ENCODE measurements around the gene NRROS. TPM values are rescaled to one million over a fixed set of nuclear protein-coding genes. Genes with fewer than 3 reads are reported as not detected.

The NRROS gene
- total and polyA plus RNA-seq, 2 of the 4 experiments (the other 2 are of a cell fraction): 0.10 TPM; not detected in 1

- no peak for DNase-seq
- no peak overlapping the region; the same call in 1 of the 2 replicates for H3K9ac ChIP-seq (ENCODE audit: low read depth, low read length)
- peak overlapping the region; percentile 76; the same call in 1 of the 2 replicates for H4K5ac ChIP-seq (ENCODE audit: low read depth, low read length)
- no peaks in the 10 kb centered on the region for H3K36me3 ChIP-seq (ENCODE audit: control insufficient read depth, insufficient read depth, low read length)
- H2BK15ac ChIP-seq (ENCODE audit: low read depth, low read length): no peak overlapping the region
- H3K27ac ChIP-seq (ENCODE audit: insufficient read depth, low read length): no peak overlapping the region; the same call in 1 of the 2 replicates
- H4K91ac ChIP-seq (ENCODE audit: insufficient read depth, low read depth, low read length): no peak overlapping the region
- POLR2A ChIA-PET (ENCODE audit: unreplicated experiment): no interaction called here
- H2AK5ac ChIP-seq (ENCODE audit: low read depth, low read length): peak overlapping the region; percentile 12; the same call in 1 of the 2 replicates
- H3K4ac ChIP-seq (ENCODE audit: low read depth, low read length): peak overlapping the region; percentile 42; the same call in 1 of the 2 replicates
- TF ChIP-seq NFE2L2 (IDR thresholded peaks at IDR 0.05; ENCODE audit: low read depth, low read length) (no peak), SMC3 (IDR thresholded peaks at IDR 0.05; ENCODE audit: low read depth, low read length) (no peak), RFX5 (IDR thresholded peaks at IDR 0.05; ENCODE audit: low read depth, low read length) (no peak), RAD21 (IDR thresholded peaks at IDR 0.05; ENCODE audit: low read length) (no peak), MAFK (IDR thresholded peaks at IDR 0.05; ENCODE audit: low read depth, low read length) (no peak), CTCF (conservative IDR thresholded peaks at IDR 0.05; ENCODE audit: low read depth, low read length) (no peak), POLR2A (IDR thresholded peaks at IDR 0.05; ENCODE audit: low read depth, low read length) (no peak), CEBPB (IDR thresholded peaks at IDR 0.05; ENCODE audit: low read depth, low read length) (no peak), ELK1 (IDR thresholded peaks at IDR 0.05; ENCODE audit: borderline replicate concordance, low read depth, low read length) (no peak), MAZ (IDR thresholded peaks at IDR 0.05; ENCODE audit: borderline replicate concordance, low read depth, low read length) (no peak), USF2 (IDR thresholded peaks at IDR 0.05; ENCODE audit: low read depth, low read length) (no peak), MXI1 (IDR thresholded peaks at IDR 0.05; ENCODE audit: borderline replicate concordance, low read depth, low read length) (no peak), FOS (IDR thresholded peaks at IDR 0.05; ENCODE audit: low read depth, low read length) (no peak), BHLHE40 (IDR thresholded peaks at IDR 0.05; ENCODE audit: low read depth, low read length) (no peak)
- no peaks in the 10 kb centered on the region for H4K20me1 ChIP-seq (ENCODE audit: insufficient read depth, low read length)
- H2BK5ac ChIP-seq (ENCODE audit: low read depth, low read length, poor library complexity, severe bottlenecking): no peak overlapping the region
- peak overlapping the region; percentile 14; the same call in 1 of the 2 replicates for H3K23ac ChIP-seq (ENCODE audit: low read depth, low read length)
- peaks cover 2% of the 10 kb centered on the region; the same call in 1 of the 2 replicates for H3K4me1 ChIP-seq (ENCODE audit: control insufficient read depth, insufficient read depth, low read length)
- H3K27me3 ChIP-seq (ENCODE audit: control insufficient read depth, insufficient read depth, low read length): peaks cover 12% of the 10 kb centered on the region
- H2BK20ac ChIP-seq (ENCODE audit: low read depth, low read length): no peak overlapping the region
- H3K14ac ChIP-seq (replicated peaks; ENCODE audit: low read depth, low read length): peak overlapping the region; percentile 88; the same call in 1 of the 2 replicates
- peak overlapping the region; percentile 71 for H3K4me3 ChIP-seq (ENCODE audit: insufficient read depth, low read depth, low read length)
- peak overlapping the region; percentile 79 to 93 for H4K8ac ChIP-seq (ENCODE audit: low read depth in 2 of 2, low read length in 2 of 2)
- H3K18ac ChIP-seq (ENCODE audit: low read depth, low read length): no peak overlapping the region
- WGBS, 2 experiments (ENCODE audit: extremely low coverage in 2 of 2, insufficient read length in 1 of 2): 43% methylated on average over 1 of the region's 5 CpGs; no CpG with 5 or more reads in 1 of the 2 experiments
- H3K9me3 ChIP-seq (ENCODE audit: control insufficient read depth, insufficient read depth, low read length): no peaks in the 10 kb centered on the region
- CTCF ChIA-PET: interaction anchor here (1.0 kb wide), 1 partner anchor 53 kb away, joined by 3 read pairs; no protein-coding TSS in a partner anchor
- H3K4me2 ChIP-seq (ENCODE audit: low read depth, low read length): peak overlapping the region; percentile 84; the same call in 1 of the 2 replicates
- peak overlapping the region; percentile 96 for H2AFZ ChIP-seq (replicated peaks; ENCODE audit: low read length, poor library complexity)
- H2AK9ac ChIP-seq (replicated peaks; ENCODE audit: low read depth, low read length, poor library complexity): no peak overlapping the region
- no peak overlapping the region for H2BK120ac ChIP-seq (ENCODE audit: low read depth, low read length)
- in situ Hi-C loops (cut with MboI; ENCODE audit: low sequenced_read_pairs): no loop called here
- no peak overlapping the region; the same call in 1 of the 2 replicates for H3K56ac ChIP-seq (ENCODE audit: extremely low read depth, insufficient read depth, low read length)
- H3K9me1 ChIP-seq (ENCODE audit: insufficient read depth, low read length): peaks cover 4% of the 10 kb centered on the region; the same call in 1 of the 2 replicates
- H3K79me1 ChIP-seq (ENCODE audit: low read depth in 1 of 2, low read length in 2 of 2): no peaks in the 10 kb centered on the region
- no peak for ATAC-seq (ENCODE audit: low read depth)
- intact Hi-C loops (cut with micrococcal nuclease): no loop called here
- BruUV-seq (replicated peaks): no TSS peak
- dilution Hi-C loops (cut with HindIII; ENCODE audit: low sequenced_read_pairs, unreplicated experiment): no loop called here
Observed at GRCh38 chr3:196631682-196632045, 7.8 kb upstream of the NRROS start.

Data from IMR-90 (cell line).